GM12874 (cell line): ENCODE measurements around the gene C10orf120.

Source experiments
- CTCF ChIP-seq: IDR thresholded peaks from 2 replicates; pipeline ENCODE4 v1.5.1; 2011; ENCODE audit warnings: low read depth, mild to moderate bottlenecking, control low read depth, low read length, moderate library complexity; ENCODE audit not compliant: insufficient read depth

Gene C10orf120

GRCh38 chr10:122669842-122670241 lies 29.8 kb downstream of the C10orf120 start:
- TF ChIP-seq CTCF = no peak

- TF ChIP-seq CTCF = no peak
Observed at GRCh38 chr10:122669045-122669444, 30.6 kb downstream of the C10orf120 start.

GRCh38 chr10:122665946-122666345 lies 33.7 kb downstream of the C10orf120 start:
- no peak for TF ChIP-seq CTCF

GRCh38 chr10:122665329-122665860 lies 34.3 kb downstream of the C10orf120 start:
- TF ChIP-seq CTCF = no peak

- TF ChIP-seq CTCF = no peak
Observed at GRCh38 chr10:122664501-122664900, 35.1 kb downstream of the C10orf120 start.

GRCh38 chr10:122663516-122664130 lies 36.0 kb downstream of the C10orf120 start:
- no peak for TF ChIP-seq CTCF

GRCh38 chr10:122662231-122662630 lies 37.4 kb downstream of the C10orf120 start:
- TF ChIP-seq CTCF = no peak
